ENCODE measurements around the gene PCED1A. TPM values are rescaled to one million over a fixed set of nuclear protein-coding genes. Genes with fewer than 3 reads are reported as not detected.

Gene PCED1A
- total and polyA plus RNA-seq, 9 of the 15 experiments (the other 6 are each of a cell fraction or from before 2014, with no cell fraction given), result 1.5 to 11.5 (median 5.9) TPM

DNA sequence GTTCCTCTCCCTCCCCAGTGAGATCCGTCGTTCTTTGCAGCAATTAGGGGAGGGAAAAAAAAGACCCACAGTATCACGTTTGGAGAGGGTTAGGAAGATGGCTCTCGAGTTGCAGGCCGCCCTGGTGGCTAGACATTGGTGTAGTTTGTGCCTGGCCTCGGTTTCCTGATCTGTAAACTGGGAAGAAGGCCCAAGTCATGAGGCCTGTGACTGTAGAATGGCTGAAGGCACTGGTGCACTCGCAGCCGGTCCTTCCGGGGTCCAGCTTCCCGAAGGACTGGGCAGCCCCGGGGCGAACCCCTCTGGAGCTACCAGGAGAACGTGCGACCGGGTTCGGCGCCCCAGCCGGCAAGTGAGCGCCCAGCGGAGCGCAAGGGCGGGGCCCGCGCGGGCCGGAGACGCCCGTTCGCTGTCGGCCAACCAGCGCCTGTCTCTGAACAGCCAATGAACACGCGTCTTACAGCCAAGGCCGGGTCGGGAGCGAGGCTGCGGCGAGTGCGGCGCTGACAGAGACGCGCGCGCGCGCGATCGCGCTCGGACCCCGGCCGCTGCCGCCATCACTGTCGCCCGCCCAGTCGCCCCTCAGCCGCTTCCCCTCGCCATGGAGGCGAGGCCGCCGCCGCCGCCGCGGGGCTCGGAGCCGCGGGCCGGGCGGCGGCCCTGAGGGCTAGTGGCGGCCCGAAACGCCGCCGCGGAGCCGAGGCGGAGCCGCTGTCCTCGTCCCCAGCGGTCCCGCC, 32.7 kb upstream of the PCED1A start, which contains the start of gene PTPRA (continued):
- TF ChIP-seq, protein P1, sequence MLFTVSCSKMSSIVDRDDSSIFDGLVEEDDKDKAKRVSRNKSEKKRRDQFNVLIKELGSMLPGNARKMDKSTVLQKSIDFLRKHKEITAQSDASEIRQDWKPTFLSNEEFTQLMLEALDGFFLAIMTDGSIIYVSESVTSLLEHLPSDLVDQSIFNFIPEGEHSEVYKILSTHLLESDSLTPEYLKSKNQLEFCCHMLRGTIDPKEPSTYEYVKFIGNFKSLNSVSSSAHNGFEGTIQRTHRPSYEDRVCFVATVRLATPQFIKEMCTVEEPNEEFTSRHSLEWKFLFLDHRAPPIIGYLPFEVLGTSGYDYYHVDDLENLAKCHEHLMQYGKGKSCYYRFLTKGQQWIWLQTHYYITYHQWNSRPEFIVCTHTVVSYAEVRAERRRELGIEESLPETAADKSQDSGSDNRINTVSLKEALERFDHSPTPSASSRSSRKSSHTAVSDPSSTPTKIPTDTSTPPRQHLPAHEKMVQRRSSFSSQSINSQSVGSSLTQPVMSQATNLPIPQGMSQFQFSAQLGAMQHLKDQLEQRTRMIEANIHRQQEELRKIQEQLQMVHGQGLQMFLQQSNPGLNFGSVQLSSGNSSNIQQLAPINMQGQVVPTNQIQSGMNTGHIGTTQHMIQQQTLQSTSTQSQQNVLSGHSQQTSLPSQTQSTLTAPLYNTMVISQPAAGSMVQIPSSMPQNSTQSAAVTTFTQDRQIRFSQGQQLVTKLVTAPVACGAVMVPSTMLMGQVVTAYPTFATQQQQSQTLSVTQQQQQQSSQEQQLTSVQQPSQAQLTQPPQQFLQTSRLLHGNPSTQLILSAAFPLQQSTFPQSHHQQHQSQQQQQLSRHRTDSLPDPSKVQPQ (CRISPR knock-in tag; IDR thresholded peaks at IDR 0.05; ENCODE audit: borderline replicate concordance), result no peak
- no peak for TF ChIP-seq ZFPM2 (CRISPR knock-in tag; IDR thresholded peaks at IDR 0.05)
- TF ChIP-seq NFIC (IDR thresholded peaks at IDR 0.05), result 0 out of 2 replicates have a peak, but pooled peaks have one; percentile 16
- no peak for TF ChIP-seq ZBTB1 (CRISPR knock-in tag; IDR thresholded peaks at IDR 0.05; ENCODE audit: borderline replicate concordance, low read depth)
- TF ChIP-seq SRSF9 (IDR thresholded peaks at IDR 0.05; ENCODE audit: borderline replicate concordance, low read depth, low read length), result no peak
- no peak for TF ChIP-seq ZNF143 (CRISPR knock-in tag; IDR thresholded peaks at IDR 0.05)
- no peak for TF ChIP-seq RBM14 (IDR thresholded peaks at IDR 0.05; ENCODE audit: borderline replicate concordance, insufficient read depth, low read depth, low read length)
- TF ChIP-seq BCL6 (CRISPR knock-in tag; IDR thresholded peaks at IDR 0.05), result no peak
- TF ChIP-seq ZNF253 (CRISPR knock-in tag; conservative IDR thresholded peaks at IDR 0.05), result no peak
- TF ChIP-seq TCF7 (IDR thresholded peaks at IDR 0.05; ENCODE audit: borderline replicate concordance), result no peak
- no peak for TF ChIP-seq ELF4 (CRISPR knock-in tag; IDR thresholded peaks at IDR 0.05)
- TF ChIP-seq SRSF7 (optimal IDR thresholded peaks at IDR 0.05; ENCODE audit: low read depth, low read length), result no peak
- TF ChIP-seq ZC3H11A (IDR thresholded peaks at IDR 0.05; ENCODE audit: low read depth, low read length), result no peak
- TF ChIP-seq IRF2 (CRISPR knock-in tag; IDR thresholded peaks at IDR 0.05), result no peak; the same call in 1 of the 2 replicates
- TF ChIP-seq, protein P2, sequence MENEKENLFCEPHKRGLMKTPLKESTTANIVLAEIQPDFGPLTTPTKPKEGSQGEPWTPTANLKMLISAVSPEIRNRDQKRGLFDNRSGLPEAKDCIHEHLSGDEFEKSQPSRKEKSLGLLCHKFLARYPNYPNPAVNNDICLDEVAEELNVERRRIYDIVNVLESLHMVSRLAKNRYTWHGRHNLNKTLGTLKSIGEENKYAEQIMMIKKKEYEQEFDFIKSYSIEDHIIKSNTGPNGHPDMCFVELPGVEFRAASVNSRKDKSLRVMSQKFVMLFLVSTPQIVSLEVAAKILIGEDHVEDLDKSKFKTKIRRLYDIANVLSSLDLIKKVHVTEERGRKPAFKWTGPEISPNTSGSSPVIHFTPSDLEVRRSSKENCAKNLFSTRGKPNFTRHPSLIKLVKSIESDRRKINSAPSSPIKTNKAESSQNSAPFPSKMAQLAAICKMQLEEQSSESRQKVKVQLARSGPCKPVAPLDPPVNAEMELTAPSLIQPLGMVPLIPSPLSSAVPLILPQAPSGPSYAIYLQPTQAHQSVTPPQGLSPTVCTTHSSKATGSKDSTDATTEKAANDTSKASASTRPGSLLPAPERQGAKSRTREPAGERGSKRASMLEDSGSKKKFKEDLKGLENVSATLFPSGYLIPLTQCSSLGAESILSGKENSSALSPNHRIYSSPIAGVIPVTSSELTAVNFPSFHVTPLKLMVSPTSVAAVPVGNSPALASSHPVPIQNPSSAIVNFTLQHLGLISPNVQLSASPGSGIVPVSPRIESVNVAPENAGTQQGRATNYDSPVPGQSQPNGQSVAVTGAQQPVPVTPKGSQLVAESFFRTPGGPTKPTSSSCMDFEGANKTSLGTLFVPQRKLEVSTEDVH (IDR thresholded peaks at IDR 0.05; ENCODE audit: low read depth, partially characterized antibody), result no peak
- TF ChIP-seq IFI16 (CRISPR knock-in tag; IDR thresholded peaks at IDR 0.05), result no peak
- TF ChIP-seq, protein P3, sequence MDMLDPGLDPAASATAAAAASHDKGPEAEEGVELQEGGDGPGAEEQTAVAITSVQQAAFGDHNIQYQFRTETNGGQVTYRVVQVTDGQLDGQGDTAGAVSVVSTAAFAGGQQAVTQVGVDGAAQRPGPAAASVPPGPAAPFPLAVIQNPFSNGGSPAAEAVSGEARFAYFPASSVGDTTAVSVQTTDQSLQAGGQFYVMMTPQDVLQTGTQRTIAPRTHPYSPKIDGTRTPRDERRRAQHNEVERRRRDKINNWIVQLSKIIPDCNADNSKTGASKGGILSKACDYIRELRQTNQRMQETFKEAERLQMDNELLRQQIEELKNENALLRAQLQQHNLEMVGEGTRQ (CRISPR knock-in tag; IDR thresholded peaks at IDR 0.05), result no peak
- TF ChIP-seq ZFP30 (CRISPR knock-in tag; IDR thresholded peaks at IDR 0.05; ENCODE audit: borderline replicate concordance), result no peak
- TF ChIP-seq, protein P4, sequence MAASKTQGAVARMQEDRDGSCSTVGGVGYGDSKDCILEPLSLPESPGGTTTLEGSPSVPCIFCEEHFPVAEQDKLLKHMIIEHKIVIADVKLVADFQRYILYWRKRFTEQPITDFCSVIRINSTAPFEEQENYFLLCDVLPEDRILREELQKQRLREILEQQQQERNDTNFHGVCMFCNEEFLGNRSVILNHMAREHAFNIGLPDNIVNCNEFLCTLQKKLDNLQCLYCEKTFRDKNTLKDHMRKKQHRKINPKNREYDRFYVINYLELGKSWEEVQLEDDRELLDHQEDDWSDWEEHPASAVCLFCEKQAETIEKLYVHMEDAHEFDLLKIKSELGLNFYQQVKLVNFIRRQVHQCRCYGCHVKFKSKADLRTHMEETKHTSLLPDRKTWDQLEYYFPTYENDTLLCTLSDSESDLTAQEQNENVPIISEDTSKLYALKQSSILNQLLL (CRISPR knock-in tag; IDR thresholded peaks at IDR 0.05; ENCODE audit: borderline replicate concordance), result no peak
- no peak; the same call in 1 of the 2 replicates for TF ChIP-seq ZBTB7A (IDR thresholded peaks at IDR 0.05; ENCODE audit: borderline replicate concordance, control insufficient read depth, low read depth, low read length)
- no peak for TF ChIP-seq SMAD4 (CRISPR knock-in tag; conservative IDR thresholded peaks at IDR 0.05)
